Measurements from ENCODE around the gene FABP1. TPM values are rescaled to one million over a fixed set of nuclear protein-coding genes. Genes with fewer than 3 reads are reported as not detected.
A peak's percentile ranks its signal among the peaks of the same experiment; 100 is the strongest.

FABP1 gene
- polyA plus RNA-seq (2013, experiment 1 of 2; ENCODE audit: insufficient read length), result not detected
- not detected for polyA plus RNA-seq (2013, experiment 2 of 2; ENCODE audit: insufficient read length)

GRCh38 chr2:88127888-88128653, at the start of gene FABP1:
FABP1 (minus strand) TSS chr2:88128062; CDS start chr2:88128017, 45 bp downstream.
- DNase-seq, result no peak

- peak; percentile 55 for DNase-seq
Observed at GRCh38 chr2:88177556-88177955, 49.7 kb upstream of the FABP1 start.

GRCh38 chr2:88176352-88176984, 48.6 kb upstream of the FABP1 start:
- DNase-seq, result no peak

DNA sequence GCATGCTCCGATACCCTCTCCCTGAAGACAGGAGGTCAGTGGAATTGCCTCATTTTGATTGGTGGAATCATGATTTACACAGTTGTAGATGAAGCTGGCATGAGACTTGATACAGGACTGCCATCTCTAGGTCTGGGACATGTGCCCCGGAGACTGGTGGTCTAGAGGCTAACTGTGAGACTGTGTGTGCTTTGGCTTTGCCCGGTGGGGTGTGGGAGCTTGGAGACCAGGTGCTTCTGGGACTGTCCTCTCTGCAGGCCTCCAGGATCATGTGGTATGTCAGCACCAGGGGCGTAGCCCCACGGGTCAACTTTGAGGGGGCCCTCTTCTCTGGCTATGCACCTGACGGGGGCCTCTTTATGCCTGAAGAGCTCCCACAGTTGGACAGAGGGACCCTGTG, 45.0 kb upstream of the FABP1 start:
- no peak for DNase-seq

DNA sequence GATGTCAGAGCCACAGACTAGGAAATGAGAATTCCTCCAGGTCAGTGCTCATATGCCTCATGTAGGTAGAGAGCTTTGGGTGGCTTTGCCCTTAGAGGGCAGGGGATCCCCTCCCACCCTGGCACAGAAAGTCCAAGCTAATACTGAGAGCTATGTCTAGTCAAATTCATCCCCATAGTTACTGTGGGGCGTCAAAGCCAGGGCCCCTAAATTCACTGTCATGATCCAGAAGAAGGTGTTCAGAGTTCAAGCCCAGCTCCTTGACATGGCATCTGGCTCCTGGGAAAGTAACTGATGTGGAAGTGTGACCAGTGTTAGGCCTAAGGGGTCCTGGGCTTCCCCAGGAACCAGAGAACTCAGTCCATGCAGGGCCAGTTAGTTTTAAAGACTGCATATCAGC, 44.1 kb upstream of the FABP1 start:
- no peak for DNase-seq

GRCh38 chr2:88170472-88170892, 42.6 kb upstream of the FABP1 start:
- DNase-seq, result no peak

DNA sequence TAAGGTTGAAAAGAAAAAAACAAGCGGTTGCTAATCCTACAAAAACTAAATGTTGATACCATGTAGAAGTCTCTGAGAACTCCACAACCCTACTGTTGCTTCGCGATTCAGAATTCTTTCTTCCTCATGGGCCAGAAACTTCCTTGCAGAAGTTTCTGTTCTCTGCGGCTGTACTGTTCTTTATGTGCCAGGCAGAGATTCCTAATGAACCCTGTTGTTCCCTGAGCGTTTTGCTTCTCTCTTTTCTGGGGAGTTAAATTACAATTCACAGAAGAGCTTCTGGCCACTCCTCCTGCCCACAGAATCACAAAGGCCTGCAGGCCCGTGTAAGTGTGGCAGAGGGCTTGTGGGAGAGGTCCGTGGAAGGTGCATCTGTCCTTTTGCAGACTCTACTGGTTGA, 40.5 kb upstream of the FABP1 start:
- no peak for DNase-seq

- no peak for DNase-seq
Observed at GRCh38 chr2:88167740-88168139, 39.9 kb upstream of the FABP1 start.

DNA sequence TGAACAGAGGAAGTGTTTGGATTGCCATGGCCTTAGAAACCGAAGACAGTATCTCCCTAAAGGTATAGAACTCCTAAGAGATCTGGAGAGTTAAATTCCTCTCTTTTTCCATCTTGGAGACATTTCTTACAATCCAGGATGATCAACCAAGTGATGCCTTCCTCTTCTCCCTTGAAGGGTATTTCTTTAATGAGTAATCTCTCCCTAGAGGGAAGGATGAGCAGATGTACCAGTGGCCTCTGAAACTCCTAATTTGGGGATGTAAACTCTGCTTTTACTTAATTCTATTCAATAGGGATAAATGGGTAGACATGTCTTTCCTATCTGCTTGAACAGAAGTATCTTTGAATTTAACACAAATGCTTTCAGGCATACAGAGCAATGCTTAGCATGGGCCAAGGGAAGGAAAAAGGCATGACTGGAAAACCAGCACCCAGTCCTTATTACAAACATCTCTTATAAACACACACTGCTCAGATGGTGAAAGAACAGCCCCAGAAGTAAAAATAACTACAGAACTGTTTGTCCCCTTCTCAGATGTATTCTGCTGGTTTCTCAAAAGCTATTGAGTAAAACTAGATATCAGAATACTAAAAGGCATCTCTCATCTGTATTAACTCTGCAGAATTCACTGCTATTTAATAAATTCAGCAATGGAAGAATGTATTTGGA, 37.6 kb upstream of the FABP1 start:
- DNase-seq, result peak; percentile 58

DNA sequence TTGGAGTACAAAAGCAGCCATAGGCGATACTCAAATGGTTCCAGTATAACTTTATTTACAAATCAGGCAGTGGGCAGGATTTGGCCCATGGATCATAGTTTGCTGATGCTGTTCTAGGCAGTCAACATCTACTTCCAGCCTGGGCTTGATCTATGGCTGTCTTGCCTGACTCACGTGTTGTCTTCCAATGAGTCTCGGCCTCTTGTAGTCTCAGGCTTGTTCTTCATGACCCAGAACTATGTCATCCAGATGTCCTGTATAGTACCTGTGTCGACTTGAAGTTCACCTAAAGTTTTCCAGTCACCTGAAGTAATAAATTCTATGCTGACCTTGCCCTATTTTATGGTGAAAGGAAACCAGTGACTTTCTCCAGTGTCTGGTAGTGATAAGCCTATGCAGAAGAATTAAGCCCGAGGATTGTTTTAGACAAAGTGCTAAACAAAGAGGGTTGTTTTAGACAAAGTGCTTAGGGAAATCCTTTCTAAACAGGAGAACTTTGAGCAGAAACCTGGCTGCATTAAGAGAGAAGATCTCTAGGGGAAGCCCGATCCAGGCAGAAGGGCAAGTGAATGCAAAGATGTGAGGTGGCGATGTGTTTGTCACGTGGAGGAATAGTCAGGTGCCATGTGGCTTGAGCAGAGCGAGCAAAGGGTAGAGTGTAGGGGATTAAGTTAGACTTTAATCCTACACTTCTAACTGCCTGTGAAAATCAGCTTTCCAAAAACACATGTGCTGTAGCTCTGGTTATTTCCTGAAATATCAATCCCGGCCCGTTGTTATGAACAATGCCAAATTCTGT, 33.8 kb upstream of the FABP1 start:
- no peak for DNase-seq

GRCh38 chr2:88160517-88160916, 32.7 kb upstream of the FABP1 start:
- no peak for DNase-seq

DNA sequence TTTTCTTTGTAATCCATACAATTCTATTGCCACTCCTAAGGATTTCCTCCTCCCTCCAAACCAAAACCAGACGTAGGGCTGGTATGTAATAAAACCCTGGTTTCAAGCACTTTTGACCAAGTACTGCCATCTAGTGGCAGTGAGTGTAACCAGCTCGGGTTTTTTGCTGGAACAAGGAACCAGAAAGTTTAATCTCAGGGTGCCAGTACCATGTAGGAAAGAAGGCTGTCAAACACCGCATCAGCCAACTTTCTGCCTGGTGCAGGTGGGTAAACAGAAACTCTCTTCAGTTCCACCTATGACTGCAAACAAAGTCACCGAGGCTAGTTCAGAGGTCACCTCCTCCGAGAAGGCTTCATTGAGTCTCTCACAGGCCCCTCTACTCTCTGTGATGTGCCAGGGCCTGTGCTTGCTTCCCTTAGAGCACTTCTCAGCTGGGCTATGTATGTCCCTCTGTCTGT, 32.1 kb upstream of the FABP1 start:
- DNase-seq, result peak; percentile 69

- DNase-seq, result no peak
Observed at GRCh38 chr2:88159481-88159880, 31.6 kb upstream of the FABP1 start.

- DNase-seq, result no peak
Observed at GRCh38 chr2:88148929-88149438, 21.1 kb upstream of the FABP1 start.

GRCh38 chr2:88147145-88147544, 19.3 kb upstream of the FABP1 start:
- DNase-seq, result no peak

DNA sequence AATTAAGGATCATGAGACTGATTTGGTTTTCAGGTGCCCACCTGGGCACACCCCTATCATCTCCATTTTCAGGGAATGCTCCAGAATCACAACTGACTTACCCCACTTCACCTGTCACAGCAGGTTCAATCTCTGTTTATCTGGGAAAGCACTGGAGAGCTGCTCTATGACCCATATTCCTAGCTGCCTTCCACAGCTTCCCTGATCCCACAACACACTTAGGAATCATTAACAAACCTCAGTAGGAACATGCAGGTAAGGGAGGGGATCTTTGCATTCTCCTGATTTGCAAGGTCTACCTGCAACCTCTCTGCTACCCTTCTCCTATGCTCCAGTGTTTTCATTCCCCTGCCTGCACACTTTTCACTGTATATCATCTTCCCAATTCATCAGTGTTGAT, 18.7 kb upstream of the FABP1 start:
- no peak for DNase-seq

- no peak for DNase-seq
Observed at GRCh38 chr2:88144914-88145497, 17.1 kb upstream of the FABP1 start.

DNA sequence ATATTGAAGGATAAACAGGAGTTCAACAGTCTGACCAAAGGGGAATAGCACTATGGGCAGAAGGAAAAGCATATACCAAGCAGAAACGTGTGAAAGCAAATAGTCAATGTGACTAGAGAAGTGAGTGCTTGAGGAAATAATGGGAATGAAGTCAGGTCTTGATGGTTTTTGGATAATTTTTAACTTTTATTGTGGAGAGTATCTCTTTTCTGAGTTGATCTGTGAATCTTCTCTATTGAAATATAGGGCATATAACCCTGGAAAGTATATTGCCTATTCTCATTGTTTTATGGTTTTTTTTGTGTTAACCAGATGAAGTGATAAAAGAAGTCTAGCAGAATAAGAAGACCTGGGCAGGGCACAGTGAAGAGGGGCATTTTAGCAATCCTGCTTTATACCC, 16.4 kb upstream of the FABP1 start:
- DNase-seq, result no peak

GRCh38 chr2:88141952-88142351, 14.1 kb upstream of the FABP1 start:
- DNase-seq, result no peak

DNA sequence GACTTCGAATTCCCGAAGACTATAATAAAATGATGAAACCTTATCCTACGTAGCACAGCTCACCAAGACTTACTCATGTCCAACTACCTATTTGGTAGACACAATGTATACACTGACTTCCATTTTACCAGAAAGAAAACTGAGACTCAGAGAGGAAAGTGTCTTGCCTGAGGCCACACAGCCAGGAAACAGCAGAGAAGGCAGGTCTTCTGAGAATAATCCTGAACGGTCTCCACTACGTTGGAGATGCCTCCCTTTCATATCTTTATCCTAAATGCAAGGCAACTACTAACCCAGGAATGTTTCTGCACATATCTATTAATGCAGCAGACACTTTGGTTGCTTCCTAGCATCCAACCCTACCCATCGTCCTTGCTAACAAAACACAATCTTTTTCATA, 11.9 kb upstream of the FABP1 start:
- no peak for DNase-seq

DNA sequence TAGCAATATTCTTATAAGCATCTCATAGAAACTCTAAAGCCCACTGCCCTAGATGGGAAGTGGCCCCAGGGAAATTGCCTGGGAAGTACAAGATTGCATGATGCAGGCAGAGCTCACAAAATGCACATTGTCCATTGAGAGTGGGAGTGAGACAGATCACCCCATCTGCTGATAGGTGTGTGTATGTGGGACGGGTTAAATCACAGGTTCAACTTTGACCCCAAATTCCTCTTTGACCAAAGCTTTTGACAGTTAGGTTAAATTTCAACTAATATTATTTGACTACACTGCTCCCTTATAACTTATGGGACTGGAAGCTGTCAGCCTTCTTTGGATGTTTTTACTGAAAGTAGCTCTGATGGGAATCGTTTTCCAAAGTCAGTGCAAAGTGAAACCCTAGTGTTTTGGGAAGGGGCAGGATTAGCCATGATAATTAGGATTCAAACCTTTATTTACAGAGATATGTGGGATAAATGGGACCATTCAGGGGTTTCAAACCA, 11.4 kb upstream of the FABP1 start:
- no peak for DNase-seq

GRCh38 chr2:88137833-88138232, 10.0 kb upstream of the FABP1 start:
- no peak for DNase-seq
